IMR-90 (cell line): Measurements from ENCODE around the gene DCC. TPM values are rescaled to one million over a fixed set of nuclear protein-coding genes. Genes with fewer than 3 reads are reported as not detected.

Experiments
- ATAC-seq: fragments of 200-7000 bp; cut with Tn5 transposase; 2 replicates; pipeline ENCODE4 v1.9.1; 2020; ENCODE audit warnings: low read depth, mild to moderate bottlenecking, moderate library complexity
- BruUV-seq: library from RNA; stranded (reverse); fragments of 400-500 nt; replicated peaks from 2 replicates; lab custom pipeline; 2021; lab: Mats Ljungman, UMichigan
- CTCF ChIA-PET: fragments of 300-600 bp; formaldehyde crosslinking; extraction: SDS; loops from one replicate; lab custom pipeline; 2021; ENCODE audit warnings: antibody characterized with exemption; lab: Yijun Ruan, JAX
- POLR2A ChIA-PET: fragments of 300-600 bp; sonication (Branson Sonifier 250); formaldehyde crosslinking; loops from one replicate; lab custom pipeline; 2022; ENCODE audit warnings: antibody characterized with exemption; ENCODE audit not compliant: unreplicated experiment; lab: Charles Lee
- DNase-seq: peaks from one replicate; pipeline ENCODE4 v3.0.0; 2013
- H2AFZ ChIP-seq: replicated peaks from 2 replicates; pipeline ENCODE3; 2013; ENCODE audit warnings: low read length, mild to moderate bottlenecking; ENCODE audit not compliant: poor library complexity
- H2AK5ac ChIP-seq: 2 replicates; pipeline ENCODE4 v1.6.1; 2013; ENCODE audit warnings: low read depth, low read length, inconsistent platforms
- H2AK9ac ChIP-seq: replicated peaks from 2 replicates; pipeline ENCODE3; 2013; ENCODE audit warnings: mild to moderate bottlenecking, low read depth, low read length, moderate library complexity; ENCODE audit not compliant: poor library complexity
- H2BK120ac ChIP-seq: 2 replicates; pipeline ENCODE4 v1.6.1; 2013; ENCODE audit warnings: low read depth, low read length, inconsistent platforms
- H2BK15ac ChIP-seq: 3 replicates; pipeline ENCODE4 v1.6.1; 2013; ENCODE audit warnings: low read depth, low read length, inconsistent platforms
- H2BK20ac ChIP-seq: 2 replicates; pipeline ENCODE4 v1.6.1; 2013; ENCODE audit warnings: low read depth, mild to moderate bottlenecking, inconsistent platforms, low read length, moderate library complexity
- H2BK5ac ChIP-seq: 2 replicates; pipeline ENCODE4 v1.6.1; 2013; ENCODE audit warnings: mild to moderate bottlenecking, low read depth, low read length, inconsistent platforms; ENCODE audit not compliant: poor library complexity, severe bottlenecking
- H3K14ac ChIP-seq: replicated peaks from 2 replicates; pipeline ENCODE4 v1.6.1; 2013; ENCODE audit warnings: low read depth, low read length, inconsistent platforms
- H3K18ac ChIP-seq: 2 replicates; pipeline ENCODE4 v1.6.1; 2013; ENCODE audit warnings: low read depth, low read length, control low read depth
- H3K23ac ChIP-seq: 2 replicates; pipeline ENCODE4 v1.6.1; 2013; ENCODE audit warnings: low read depth, low read length, inconsistent platforms
- H3K27ac ChIP-seq: 2 replicates; pipeline ENCODE4 v1.5.1; 2013; ENCODE audit warnings: mild to moderate bottlenecking, control low read depth, low read length; ENCODE audit not compliant: insufficient read depth
- H3K27me3 ChIP-seq: 2 replicates; pipeline ENCODE4 v1.6.1; 2013; ENCODE audit warnings: low read length; ENCODE audit not compliant: control insufficient read depth, insufficient read depth
- H3K36me3 ChIP-seq: 2 replicates; pipeline ENCODE4 v1.6.1; 2013; ENCODE audit warnings: low read length, mixed read lengths; ENCODE audit not compliant: control insufficient read depth, insufficient read depth
- H3K4ac ChIP-seq: 2 replicates; pipeline ENCODE4 v1.6.1; 2013; ENCODE audit warnings: low read depth, low read length, inconsistent platforms
- H3K4me1 ChIP-seq: 2 replicates; pipeline ENCODE4 v1.6.1; 2013; ENCODE audit warnings: low read length, mixed read lengths; ENCODE audit not compliant: control insufficient read depth, insufficient read depth
- H3K4me2 ChIP-seq: 2 replicates; pipeline ENCODE4 v1.6.1; 2013; ENCODE audit warnings: low read depth, mild to moderate bottlenecking, control low read depth, low read length, moderate library complexity
- H3K4me3 ChIP-seq: 2 replicates; pipeline ENCODE4 v1.5.1; 2013; ENCODE audit warnings: low read depth, mild to moderate bottlenecking, control low read depth, low read length, moderate library complexity; ENCODE audit not compliant: insufficient read depth
- H3K56ac ChIP-seq: 2 replicates; pipeline ENCODE4 v1.6.1; 2013; ENCODE audit warnings: low read length, inconsistent platforms; ENCODE audit not compliant: insufficient read depth; ENCODE audit errors: extremely low read depth
- H3K79me1 ChIP-seq, 2 experiments: 2 replicates each; pipeline ENCODE4 v1.6.1; 2013; ENCODE audit warnings: low read length in 2 of 2, inconsistent platforms in 1 of 2, low read depth in 1 of 2
- H3K9ac ChIP-seq: 2 replicates; pipeline ENCODE4 v1.6.1; 2013; ENCODE audit warnings: low read depth, low read length, control low read depth
- H3K9me1 ChIP-seq: 2 replicates; pipeline ENCODE4 v1.6.1; 2013; ENCODE audit warnings: low read length, inconsistent platforms; ENCODE audit not compliant: insufficient read depth
- H3K9me3 ChIP-seq: 2 replicates; pipeline ENCODE4 v1.6.1; 2013; ENCODE audit warnings: low read length; ENCODE audit not compliant: control insufficient read depth, insufficient read depth
- H4K20me1 ChIP-seq: 2 replicates; pipeline ENCODE4 v1.6.1; 2013; ENCODE audit warnings: low read length, inconsistent platforms; ENCODE audit not compliant: insufficient read depth
- H4K5ac ChIP-seq: 2 replicates; pipeline ENCODE4 v1.6.1; 2013; ENCODE audit warnings: mild to moderate bottlenecking, low read depth, low read length, control low read depth
- H4K8ac ChIP-seq, 2 experiments: 2 replicates each; pipeline ENCODE4 v1.6.1; 2013; ENCODE audit warnings: low read depth in 2 of 2, low read length in 2 of 2, control low read depth in 1 of 2, inconsistent platforms in 1 of 2
- H4K91ac ChIP-seq: 2 replicates; pipeline ENCODE4 v1.6.1; 2013; ENCODE audit warnings: low read depth, low read length, inconsistent platforms; ENCODE audit not compliant: insufficient read depth
- ELK1 ChIP-seq: fragments of 150-350 bp; IDR thresholded peaks from 2 replicates; pipeline ENCODE4 v1.6.1; 2016; ENCODE audit warnings: low read depth, mild to moderate bottlenecking, low read length, moderate library complexity, borderline replicate concordance
- FOS ChIP-seq: fragments of 150-350 bp; IDR thresholded peaks from 2 replicates; pipeline ENCODE4 v1.6.1; 2016; ENCODE audit warnings: low read depth, low read length
- MAFK ChIP-seq: IDR thresholded peaks from 2 replicates; pipeline ENCODE4 v1.6.1; 2012; ENCODE audit warnings: low read depth, low read length, improper control_type of control experiment
- MAZ ChIP-seq: IDR thresholded peaks from 2 replicates; pipeline ENCODE4 v1.6.1; 2012; ENCODE audit warnings: low read depth, mild to moderate bottlenecking, low read length, improper control_type of control experiment, moderate library complexity, borderline replicate concordance
- POLR2A ChIP-seq: IDR thresholded peaks from 2 replicates; pipeline ENCODE4 v1.6.1; 2012; ENCODE audit warnings: mild to moderate bottlenecking, low read depth, low read length
- RCOR1 ChIP-seq: IDR thresholded peaks from 2 replicates; pipeline ENCODE4 v1.6.1; 2012; ENCODE audit warnings: mild to moderate bottlenecking, low read length, improper control_type of control experiment; ENCODE audit not compliant: insufficient replicate concordance
- RFX5 ChIP-seq: IDR thresholded peaks from 2 replicates; pipeline ENCODE4 v1.8.0; 2012; ENCODE audit warnings: low read depth, mild to moderate bottlenecking, low read length, moderate library complexity
- USF2 ChIP-seq: fragments of 150-350 bp; IDR thresholded peaks from 2 replicates; pipeline ENCODE4 v1.6.1; 2017; ENCODE audit warnings: mild to moderate bottlenecking, antibody characterized with exemption, low read length, low read depth
- whole genome bisulfite sequencing, 2 experiments: methylation state at CpG; one replicate each; pipeline versions ENCODE4 v1.1.5 to v1.1.7; 2013; ENCODE audit warnings: missing lambda C conversion rate in 2 of 2; ENCODE audit not compliant: insufficient read length in 1 of 2; ENCODE audit errors: extremely low coverage in 2 of 2; 5-methylcytosine and 5-hydroxymethylcytosine counted together
- dilution Hi-C: fragments of 300-500 bp; cut with HindIII; formaldehyde crosslinking; loops from one replicate; pipeline ENCODE4 v1.14.3; 2018; ENCODE audit warnings: low sequenced_read_pairs; ENCODE audit not compliant: unreplicated experiment
- in situ Hi-C: fragments of 300-500 bp; cut with MboI; formaldehyde crosslinking; loops from 3 replicates; pipeline ENCODE4 v1.14.3; 2019; ENCODE audit warnings: low sequenced_read_pairs, inconsistent platforms, mixed read lengths
- intact Hi-C: fragments of 100-400 bp; cut with micrococcal nuclease; formaldehyde crosslinking; loops from 2 replicates; pipeline ENCODE4 v1.10.0; 2022
- polyA plus RNA-seq, 3 experiments: library from polyadenylated mRNA; depleted of rRNA; stranded (reverse); fragments of >200 nt; gene quantifications; 2 replicates each; pipeline ENCODE4 v1.2.3, GENCODE V29; 2012; ENCODE audit warnings: low replicate concordance in 1 of 3
- total RNA-seq: library from RNA; depleted of rRNA; stranded (reverse); fragments of >200 nt; gene quantifications from 2 replicates; pipeline ENCODE4 v1.2.3, GENCODE V29; 2012
- TF ChIP-seq, protein P1 (sequence below): conservative IDR thresholded peaks from 2 replicates; pipeline ENCODE4 v1.5.1; 2012; ENCODE audit warnings: mild to moderate bottlenecking, low read depth, low read length, improper control_type of control experiment

The DCC gene
- total and polyA plus RNA-seq, 2 of the 4 experiments (the other 2 are of a cell fraction) = 0.31 to 0.54 TPM

DNA sequence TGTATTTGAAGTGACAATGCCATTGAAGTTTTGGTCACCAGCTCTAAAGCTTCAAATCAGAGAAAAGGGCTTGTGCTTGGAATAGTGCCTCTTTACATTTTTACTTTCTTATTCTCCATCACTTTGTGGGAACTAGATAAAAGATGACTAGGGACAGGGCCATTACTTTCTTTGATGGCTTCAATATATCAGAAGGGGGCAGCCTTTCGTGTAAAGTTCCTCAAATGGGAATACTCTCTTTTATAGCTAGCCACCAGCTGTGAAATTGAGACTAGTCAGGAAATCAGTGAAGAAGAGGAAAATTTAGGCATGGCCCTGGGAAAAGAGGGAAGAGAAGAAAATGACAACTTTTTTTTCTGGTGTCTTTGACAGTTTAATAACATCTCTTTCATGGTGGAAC lies 242.5 kb downstream of the DCC start:
- H2BK15ac ChIP-seq = no peak overlapping the region
- no peak overlapping the region for H2AK5ac ChIP-seq
- no peak overlapping the region for H2AFZ ChIP-seq
- H3K79me1 ChIP-seq = no peaks in the 10 kb centered on the region
- no peak overlapping the region for H4K8ac ChIP-seq
- no peak overlapping the region for H3K27ac ChIP-seq
- H2AK9ac ChIP-seq = no peak overlapping the region
- BruUV-seq = no TSS peak
- H3K18ac ChIP-seq = no peak overlapping the region
- no peak overlapping the region for H2BK20ac ChIP-seq
- H3K36me3 ChIP-seq = no peaks in the 10 kb centered on the region
- H3K4me3 ChIP-seq = no peak overlapping the region
- TF ChIP-seq MAFK = no peak
- TF ChIP-seq FOS = no peak
- TF ChIP-seq MAZ = no peak
- TF ChIP-seq RCOR1 = no peak
- TF ChIP-seq POLR2A = no peak
- no peak for TF ChIP-seq USF2
- TF ChIP-seq ELK1 = no peak
- TF ChIP-seq, protein P1, sequence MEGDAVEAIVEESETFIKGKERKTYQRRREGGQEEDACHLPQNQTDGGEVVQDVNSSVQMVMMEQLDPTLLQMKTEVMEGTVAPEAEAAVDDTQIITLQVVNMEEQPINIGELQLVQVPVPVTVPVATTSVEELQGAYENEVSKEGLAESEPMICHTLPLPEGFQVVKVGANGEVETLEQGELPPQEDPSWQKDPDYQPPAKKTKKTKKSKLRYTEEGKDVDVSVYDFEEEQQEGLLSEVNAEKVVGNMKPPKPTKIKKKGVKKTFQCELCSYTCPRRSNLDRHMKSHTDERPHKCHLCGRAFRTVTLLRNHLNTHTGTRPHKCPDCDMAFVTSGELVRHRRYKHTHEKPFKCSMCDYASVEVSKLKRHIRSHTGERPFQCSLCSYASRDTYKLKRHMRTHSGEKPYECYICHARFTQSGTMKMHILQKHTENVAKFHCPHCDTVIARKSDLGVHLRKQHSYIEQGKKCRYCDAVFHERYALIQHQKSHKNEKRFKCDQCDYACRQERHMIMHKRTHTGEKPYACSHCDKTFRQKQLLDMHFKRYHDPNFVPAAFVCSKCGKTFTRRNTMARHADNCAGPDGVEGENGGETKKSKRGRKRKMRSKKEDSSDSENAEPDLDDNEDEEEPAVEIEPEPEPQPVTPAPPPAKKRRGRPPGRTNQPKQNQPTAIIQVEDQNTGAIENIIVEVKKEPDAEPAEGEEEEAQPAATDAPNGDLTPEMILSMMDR = no peak
- no peak for TF ChIP-seq RFX5
- intact Hi-C loops = no loop called here
- DNase-seq (no peak), ATAC-seq (no peak)
- H3K9me1 ChIP-seq = no peaks in the 10 kb centered on the region
- ChIA-PET CTCF (interaction anchor here (1.3 kb wide), 1 partner anchor 15 kb away, joined by 3 read pairs; no protein-coding TSS in a partner anchor), POLR2A (no interaction called here)
- WGBS, 2 experiments = no CpG with 5 or more reads among the region's 1 CpG
- no peak overlapping the region for H3K9ac ChIP-seq
- no peaks in the 10 kb centered on the region; the same call in 1 of the 2 replicates for H3K9me3 ChIP-seq
- H2BK5ac ChIP-seq = no peak overlapping the region
- no peak overlapping the region for H3K23ac ChIP-seq
- no peaks in the 10 kb centered on the region for H4K20me1 ChIP-seq
- no peak overlapping the region for H3K4me2 ChIP-seq
- H3K27me3 ChIP-seq = no peaks in the 10 kb centered on the region
- no peaks in the 10 kb centered on the region for H3K4me1 ChIP-seq
- no peak overlapping the region for H3K4ac ChIP-seq
- H4K91ac ChIP-seq = no peak overlapping the region
- no peak overlapping the region for H3K14ac ChIP-seq
- H2BK120ac ChIP-seq = no peak overlapping the region
- H4K5ac ChIP-seq = no peak overlapping the region
- H3K56ac ChIP-seq = no peak overlapping the region
- dilution Hi-C loops = no loop called here
- in situ Hi-C loops = no loop called here
